NCI-H2107 (cell line): ENCODE measurements around the gene JAKMIP1.

Experiments
- DNase-seq: peaks from one replicate; lab custom pipeline; 2025; lab: John Stamatoyannopoulos, UW

Gene JAKMIP1

DNA sequence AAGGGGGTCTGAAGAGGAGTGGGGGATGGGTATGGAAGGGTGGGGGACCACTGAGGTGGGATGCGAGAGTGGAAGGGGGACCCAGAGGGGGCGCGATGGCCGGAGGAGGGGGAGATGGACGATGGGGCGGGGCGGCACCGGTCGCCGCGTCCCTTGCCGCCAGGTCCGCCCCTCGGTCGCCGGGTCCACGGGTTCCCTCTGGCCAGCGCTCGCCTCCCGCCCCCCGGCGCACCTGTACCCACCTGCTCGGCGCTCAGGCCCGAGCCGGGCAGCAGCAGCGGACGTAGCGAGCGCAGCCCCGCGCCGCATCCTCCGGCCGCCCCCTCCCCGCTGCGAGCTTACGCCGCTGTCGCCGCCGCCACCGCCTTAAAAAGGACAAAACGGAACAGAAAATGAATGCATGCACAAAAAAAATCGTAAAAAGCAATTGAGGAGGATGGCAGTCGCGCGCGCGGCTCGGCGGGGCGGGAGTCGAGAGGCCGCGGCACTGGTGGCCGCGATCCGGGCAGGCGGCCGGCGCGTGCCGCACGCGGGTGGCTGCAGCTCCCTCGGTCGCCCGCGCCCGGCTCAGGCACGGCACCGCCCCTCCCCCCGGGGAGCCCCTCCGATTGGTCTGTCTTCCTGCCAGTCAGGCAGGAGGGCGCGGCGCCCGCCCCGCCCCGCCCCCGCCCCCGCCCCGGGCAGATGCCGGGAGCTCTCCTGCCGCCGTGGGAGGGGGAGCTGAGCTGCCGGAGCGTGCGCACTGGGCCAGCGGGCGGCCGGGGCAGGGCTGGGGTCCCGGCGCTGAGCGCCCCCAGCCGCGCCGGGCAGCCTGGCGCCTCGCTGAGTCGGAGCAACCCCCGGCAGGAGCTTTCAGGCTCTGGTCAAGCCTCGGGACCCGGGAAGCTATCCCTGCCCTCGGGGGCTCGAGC is at the start of gene JAKMIP1:
JAKMIP1 (minus strand) TSS at position 539 of the 911 bp plus-strand sequence. CDS start 87,699 bp downstream, outside the sequence.
- peak; percentile 31 for DNase-seq

DNA sequence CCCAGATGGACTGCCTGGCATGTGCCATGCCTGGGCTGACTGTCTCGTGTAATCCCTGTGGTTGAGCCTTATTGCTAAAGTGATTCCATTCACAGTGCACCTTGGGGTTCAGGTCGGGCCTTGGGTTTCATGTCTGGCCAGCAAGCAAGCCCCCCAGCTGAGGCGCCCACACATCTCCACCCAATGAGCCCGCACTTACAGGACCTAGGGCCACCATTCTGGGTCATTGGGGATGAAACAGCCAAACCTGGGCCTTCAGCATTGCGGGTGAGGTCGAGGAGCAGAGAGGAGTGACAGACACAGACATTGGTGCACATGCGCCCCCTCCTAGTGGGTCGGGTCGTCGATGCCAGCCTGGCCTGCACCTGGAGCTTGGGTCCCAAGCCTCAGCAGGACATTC is 48.0 kb upstream of the JAKMIP1 start:
- no peak for DNase-seq

DNA sequence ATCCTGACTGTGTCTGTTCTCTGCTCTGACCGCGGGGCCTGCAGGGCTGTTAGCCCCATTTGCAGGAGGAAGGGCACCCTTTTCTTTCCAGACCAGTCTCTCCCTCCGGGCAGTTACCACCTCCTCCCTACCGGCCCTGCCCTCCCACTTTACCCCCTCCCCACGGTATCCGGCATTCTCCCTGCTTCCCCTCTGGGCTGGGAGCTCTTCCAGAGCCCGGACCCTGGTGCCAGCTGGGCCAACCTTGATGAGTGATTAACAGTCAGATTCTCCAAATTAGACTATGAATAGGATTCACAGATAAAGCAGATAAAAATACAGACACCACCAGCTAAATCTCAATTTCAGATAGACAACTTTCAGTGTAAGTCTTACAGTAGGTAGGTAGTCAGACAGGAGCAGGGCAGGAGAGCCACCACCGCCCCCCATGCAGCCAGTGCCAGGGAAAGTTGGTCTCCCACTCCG is 45.9 kb upstream of the JAKMIP1 start:
- no peak for DNase-seq

DNA sequence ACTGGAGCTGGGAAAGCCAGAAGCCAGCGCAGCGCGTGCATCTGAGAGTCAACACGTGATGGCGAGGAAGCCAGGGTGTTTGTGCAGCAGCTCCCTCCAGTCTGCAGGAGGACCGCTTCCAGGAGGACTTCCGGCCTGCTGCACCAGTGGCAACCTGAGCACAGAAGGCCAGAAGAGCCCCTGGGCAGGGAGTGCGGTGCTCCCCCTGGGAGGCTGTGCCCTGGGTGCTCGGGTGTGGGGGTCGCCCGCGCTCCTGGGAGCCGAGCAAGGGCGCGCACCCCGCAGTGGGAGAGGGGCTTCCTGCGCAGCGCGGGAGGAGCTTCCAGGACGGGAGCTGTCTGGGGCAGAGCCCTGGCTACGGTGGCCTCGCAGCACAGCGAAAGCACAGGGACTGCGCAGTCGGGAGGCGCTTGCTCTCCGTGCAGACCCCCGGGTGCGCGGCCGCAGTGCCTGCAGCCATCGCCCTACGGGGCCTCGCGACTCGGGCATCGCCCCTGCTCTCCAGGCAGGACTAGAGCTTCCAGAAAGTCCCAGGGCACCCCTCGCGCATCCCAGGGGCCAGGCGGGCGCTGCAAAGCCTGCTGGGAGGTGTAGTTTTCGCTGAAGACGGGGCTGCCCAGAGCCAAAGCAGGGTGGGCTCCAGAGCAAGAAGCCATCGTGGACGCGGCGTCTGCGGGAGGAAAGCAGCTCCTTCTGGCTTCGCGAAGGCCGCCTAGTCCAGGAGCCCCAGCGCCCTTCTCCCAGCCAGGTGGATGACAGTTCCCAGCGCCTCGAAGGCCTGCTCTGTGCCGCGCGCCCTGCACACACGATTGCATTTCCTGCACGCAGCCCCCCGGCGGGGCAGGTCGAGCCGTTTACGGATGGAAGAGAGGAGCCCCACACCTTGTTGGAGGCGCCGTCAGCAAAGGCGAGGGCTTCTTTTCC is 45.2 kb upstream of the JAKMIP1 start:
- DNase-seq, result no peak

DNA sequence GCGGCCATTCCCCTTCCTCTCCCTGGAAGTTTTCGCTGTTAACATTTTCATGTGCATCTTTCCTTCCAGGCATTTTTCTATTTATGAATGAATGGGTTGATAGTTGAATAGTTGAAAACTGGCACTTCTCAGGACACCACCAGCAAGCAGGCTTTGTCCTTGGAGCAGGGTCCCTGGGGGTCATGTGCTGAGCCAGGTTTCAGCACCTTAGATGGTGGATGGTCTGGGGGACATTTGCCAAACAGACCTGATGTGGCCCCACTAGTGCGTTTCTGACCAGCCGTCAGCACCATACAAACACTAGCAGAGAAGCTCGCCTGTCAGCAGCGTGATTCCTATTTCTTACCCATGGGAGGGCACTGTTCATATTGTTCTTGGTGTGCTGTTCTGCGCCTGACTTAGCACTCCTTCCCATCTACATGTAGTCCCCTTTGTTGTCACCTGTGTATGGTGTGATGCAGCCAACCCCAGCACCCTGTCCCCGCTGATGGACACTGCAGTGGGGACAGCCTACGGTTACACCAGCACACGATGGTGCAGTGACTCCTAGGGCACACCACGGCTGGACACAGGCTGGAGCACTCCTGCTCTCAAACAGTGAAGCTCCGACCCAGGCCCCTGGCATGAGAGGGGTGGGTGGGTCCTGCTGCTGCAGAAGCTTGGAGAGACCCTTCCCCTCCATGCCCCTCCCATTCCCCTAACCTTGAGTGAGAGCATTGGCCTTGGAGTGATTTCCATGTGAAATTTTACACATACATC is 42.1 kb upstream of the JAKMIP1 start:
- DNase-seq, result no peak

DNA sequence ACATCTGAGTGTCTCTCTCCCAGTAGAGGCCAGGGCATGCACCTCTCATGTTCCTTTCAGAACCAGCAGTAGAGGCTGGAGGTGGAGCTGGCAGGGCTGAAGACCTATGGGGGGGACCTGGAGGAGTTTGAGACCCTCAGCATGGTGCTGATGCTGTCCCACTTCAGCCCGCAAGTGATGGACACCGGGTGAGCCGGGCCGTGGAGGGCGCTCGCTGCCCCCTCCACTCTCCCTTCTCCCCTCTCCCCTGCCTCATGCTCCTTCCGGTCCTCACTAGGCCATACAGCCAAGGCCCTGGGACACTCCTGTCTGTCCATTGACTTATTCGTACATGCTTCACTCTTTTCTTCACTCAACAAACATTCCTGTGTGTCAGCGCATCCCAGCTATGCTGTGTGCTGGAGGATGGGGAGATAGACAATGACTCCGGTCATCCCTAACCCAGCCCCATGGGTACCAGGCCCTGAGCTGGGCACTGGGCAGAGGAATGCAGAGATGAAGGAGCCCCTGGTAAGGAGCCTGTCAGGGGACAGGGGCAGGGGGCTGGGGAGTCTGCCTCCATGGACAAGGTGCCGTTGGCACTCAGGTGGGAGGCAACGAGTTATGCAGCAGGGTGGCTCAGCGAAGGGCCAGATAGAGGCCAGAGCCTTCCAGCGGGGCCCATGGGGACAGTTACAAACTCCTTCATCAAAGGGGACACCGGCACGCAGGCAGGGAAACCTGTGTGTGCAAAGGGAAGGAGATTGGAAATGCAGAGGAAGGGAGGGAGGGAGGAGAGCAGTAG is 40.9 kb upstream of the JAKMIP1 start:
- no peak for DNase-seq

DNA sequence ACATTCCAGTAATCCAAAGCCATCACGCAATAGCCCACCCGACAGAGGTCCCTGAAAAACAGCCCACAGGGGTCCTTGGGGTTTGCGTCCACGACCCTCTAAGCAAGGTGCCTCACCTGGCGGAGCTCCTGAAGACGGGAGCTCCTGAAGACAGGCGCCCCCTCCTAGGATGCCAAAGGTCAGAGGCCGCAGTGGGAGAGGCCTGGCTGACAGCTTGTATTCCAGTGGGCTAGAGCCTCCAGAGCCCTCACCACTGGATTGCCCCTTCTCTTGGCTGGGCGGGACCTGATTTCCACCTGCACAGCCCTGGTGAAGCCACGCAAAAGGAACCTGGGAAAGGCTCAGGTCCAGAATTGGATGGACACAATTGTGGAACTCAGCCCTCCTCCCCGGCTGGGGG is 39.6 kb upstream of the JAKMIP1 start:
- no peak for DNase-seq

DNA sequence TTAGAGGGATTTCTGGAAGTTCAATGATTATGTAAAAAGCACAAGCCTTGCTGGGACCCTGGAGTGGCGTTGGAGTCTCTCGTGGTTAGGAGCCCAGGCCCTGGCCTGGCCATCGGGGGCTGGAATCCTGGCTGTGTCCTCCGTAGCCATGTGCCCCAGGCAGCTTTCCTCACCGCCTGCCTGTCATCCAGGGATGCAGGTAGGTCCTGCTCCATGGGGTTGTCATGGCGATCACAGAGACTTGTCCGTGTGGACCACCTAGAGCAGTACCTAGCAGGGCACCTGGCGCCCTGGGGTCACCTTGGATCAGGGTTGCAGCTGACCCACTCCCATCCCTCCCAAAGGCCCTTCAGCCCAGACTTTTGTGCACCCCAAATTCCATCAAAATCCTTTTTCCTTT is 39.1 kb upstream of the JAKMIP1 start:
- DNase-seq, result no peak

DNA sequence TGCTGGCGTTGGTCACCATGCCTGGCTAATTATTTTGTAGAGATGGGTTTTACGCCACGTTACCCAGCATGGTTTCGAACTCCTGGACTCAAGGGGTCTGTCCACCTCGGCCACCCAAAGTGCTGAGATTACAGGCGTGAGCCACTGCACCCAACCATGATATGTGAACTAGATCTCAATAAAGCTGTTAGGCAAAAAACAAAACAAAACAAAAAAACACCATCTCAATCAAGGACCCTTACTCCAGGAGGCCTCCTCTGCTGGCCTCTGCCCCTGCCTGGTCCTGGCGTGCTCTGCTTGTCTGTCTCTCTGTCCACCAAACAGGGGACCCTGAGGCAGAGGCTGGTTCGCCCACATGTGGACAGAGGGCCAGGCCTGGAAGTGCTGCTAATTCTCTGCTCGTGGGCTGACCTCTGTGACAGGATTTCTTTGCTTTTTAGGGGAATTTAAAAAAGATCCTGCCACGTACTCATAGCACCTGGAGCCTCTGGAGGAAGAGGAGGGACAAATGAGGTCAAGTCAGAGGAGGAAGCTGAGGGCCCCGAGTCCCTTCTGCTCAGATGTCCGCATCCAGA is 36.6 kb upstream of the JAKMIP1 start:
- DNase-seq, result no peak

DNA sequence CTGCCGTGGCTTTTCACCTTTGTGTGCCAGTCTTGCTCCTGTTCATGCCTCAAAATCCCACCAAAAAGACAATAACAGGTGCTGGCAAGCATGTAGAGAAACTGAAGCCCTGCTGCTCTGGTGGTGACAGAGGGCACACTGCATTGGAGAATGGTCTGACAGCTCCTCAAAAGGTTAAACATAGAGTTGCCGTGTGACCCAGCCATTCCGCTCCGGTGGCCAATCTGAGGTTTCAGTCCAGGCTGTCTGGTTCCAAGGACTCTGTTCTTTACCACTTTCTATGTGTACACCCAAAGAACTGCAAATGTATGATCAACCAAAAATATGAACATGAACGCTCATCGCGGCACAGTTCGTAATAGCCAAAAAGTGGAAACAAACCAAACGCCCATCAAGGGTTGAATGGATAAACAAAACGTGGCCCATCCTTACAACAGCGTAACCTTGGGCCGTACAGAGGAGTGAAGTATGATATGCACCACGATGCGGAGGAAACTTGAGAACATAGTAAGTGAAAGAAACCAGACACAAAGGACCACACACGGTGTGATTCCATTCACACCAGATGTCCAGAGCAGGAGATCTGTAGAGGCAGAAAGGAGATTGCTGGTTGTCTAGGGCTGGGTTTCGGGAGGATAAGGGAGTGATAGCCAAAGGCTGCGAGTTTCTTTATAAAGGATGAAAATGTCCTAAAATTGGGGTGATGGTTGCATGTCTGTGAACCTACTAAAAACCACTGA is 35.7 kb upstream of the JAKMIP1 start:
- no peak for DNase-seq

DNA sequence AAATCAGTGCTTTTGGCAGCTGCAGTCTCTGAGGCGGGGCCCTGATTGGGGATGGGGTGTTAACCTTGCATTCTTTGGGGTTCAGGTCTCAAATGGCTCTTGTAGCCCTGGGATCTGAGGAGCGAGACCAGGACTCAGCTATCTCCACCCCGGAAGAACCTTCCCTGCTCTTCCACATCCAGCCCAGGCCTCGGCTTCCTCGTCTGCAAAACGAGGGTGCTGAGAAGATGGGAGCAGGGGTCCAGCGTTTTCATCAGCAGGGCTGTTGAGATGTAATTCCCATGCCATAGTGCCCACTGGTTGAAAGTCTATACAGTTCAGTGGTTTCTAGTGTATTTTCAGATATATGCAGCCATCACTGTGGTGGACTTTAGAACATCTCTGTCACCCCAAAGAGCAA is 34.7 kb upstream of the JAKMIP1 start:
- DNase-seq, result no peak

DNA sequence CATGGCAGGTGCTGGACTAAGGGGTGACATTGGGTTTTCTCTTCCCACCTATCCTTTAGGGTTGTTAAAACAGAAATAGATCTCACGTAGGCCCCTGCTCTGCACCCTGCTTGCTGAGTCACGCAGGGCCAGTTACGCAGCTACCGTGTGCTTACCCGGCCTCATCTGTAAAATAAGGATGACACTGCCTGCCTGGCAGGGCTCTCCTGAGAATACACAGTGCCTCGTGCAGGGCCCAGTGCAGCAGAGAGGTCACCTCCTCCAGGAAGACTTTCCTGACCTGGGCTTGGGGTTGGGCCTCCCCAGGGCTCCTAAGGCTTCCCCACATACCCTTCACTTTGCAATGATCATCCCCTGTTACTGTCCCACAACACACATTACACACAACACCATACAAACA is 33.6 kb upstream of the JAKMIP1 start:
- DNase-seq, result no peak

DNA sequence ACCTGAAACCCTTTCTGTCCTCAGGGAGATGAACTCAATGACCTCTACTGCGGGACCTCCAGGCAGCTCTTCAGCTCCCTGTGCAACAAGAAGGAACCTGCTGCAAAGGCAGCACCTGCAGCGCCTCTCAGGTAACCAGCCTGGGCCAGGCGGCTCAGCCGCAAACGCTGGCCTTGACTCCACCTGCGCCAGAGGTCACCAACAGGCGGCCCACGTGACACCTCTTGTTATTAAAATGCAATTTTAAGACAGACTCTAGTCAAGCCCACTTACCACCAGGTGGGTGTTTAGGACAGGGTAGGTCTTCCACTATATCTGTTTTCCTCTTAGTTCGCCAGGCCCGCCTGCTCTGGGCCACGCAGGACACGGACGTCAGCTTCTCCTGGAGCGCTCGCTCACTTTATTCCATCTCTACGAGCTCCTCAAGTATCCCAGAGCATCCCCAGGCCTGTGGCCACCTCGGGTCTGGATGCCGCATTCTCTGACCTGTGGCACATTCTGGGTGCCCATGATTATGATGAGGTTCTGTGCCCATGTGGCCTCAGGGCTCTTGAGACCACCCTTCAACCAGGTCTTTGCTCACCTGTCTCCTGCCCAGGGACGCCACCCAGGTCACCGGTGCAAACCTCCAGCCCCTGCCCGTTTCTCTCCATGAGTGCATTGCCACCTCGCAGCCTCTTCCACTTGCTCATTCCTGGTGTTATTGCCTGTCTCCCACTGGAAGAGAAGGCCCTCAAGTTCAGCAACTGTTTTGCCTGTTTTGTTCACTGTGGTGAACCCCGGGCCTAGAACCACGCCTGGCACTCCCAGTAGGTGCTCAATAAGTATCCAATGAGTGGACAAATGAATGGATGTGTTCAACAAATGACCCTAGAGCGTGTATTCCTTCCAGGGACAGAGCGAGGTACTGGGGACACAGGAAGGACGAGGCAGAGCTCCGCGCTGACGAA is 32.8 kb upstream of the JAKMIP1 start:
- DNase-seq, result no peak

DNA sequence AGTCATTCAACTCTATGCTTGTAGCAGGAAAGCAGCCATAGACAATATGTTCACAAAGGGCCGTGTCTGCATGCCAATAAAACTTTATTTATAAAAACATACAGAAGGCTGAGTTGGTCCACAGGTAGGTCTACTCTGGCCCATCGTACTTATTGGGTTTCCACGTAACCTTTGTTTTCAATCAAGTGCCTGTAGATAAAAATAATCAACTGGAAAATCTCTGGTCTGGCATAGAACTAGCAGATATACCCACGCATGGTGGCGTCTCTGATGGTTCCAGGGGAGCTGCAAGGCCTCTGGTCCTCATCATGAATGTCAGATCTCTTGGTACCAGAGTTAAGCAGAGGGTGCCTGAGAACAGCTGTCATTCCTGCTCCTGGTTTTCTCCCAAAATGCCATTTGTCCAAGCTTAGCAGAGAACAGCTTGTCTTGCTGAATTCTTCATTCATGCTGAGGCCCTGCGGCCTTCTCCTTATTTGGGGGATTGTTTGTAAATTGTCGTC is 31.4 kb upstream of the JAKMIP1 start:
- DNase-seq, result no peak

DNA sequence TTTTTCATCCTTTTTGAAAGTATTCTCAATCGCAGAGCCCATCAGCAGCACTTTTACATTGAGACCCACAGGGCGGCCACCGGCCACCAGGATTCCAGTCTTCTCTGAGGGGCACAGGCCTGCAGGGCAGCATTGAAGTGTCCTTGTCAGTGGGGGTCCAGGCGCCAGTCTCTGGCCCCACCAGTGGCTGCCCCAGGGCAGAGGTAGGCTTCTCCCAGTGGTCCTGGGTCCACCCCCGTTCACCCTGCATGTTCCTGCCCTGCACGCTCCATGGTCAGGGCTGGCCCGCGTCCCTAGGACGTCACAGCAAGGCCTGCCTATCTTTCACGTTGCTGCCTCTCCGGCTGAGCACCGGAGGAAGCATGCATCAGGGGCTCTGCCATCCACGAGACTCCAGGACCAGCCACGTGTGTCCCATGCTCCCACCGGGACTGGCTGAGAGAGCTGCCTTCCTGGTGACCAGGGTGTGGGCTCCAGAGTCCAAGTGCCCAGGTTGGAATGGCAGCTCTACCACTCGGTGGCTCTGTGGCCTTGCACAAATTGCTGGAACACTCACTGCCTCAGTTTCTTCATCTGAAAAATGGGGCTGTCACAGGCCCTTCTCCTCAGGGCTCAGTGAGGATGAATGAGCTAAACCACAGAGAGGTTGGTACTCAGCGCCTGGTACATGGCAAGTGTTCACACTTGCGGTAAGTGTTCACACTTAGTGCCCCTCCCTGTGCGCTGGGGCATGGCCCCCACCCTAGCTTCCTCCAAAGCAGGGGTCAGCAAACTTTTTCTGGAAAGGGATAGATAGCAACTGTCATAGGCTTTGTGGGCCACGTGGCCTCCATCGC is 30.7 kb upstream of the JAKMIP1 start:
- no peak for DNase-seq

DNA sequence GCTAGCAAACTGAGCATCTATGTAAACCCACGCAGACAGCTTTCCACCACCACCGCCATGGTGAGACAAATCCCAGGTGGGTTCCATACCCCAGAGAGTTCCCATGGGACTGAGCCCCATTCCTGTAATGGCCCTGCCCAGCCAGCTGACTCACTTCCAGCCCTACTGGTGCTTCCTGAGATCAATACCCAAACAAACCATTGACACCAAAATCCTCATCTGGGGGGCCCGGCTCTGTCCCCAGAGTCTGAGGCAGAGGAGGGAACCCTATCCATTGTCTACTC is 30.1 kb upstream of the JAKMIP1 start:
- DNase-seq, result no peak

DNA sequence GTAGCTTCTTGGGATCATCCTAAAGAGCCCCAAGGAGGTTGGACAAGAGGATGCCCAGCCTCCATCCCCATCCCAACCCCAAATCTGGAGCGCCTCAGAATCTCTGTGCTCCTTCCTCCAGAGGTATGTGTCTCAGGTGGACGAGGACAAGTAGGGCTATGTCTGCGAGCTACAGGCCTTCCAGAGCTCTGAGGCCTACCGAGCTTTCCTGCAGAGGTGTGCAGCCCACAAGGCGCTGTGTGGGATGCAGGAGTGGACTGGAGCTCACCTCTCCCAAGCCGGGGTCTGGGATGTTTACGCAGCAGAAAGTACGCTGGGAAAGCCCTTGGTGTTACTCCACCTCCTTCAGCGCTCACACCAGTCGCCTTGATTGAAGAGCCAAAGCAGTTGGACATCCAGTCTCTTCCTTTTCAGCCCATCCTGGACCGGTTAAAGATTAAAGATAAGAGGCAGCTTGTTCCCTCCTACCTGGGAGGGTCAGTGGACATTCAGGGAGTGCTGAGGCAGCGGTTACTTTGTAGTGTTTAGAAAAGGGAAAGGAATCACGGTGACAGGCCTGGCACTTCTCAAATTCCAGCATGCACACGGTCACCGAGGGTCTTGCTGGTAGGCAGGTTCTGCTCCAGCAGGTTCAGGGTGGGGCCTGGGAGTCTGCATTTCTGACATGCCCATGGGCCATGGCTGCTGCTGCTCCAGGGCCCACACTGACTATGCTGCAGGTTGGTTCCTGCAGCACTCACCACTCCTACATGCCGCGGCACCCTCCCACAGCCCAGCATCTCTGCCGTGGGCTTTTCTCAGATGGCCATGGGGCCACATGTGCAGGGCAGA is 29.5 kb upstream of the JAKMIP1 start:
- DNase-seq, result no peak
